ENCODE measurements around the gene DIRAS3. TPM values are rescaled to one million over a fixed set of nuclear protein-coding genes. Genes with fewer than 3 reads are reported as not detected.
"Not testable (repeated sequence)": the region's sequence is repeated elsewhere in the genome, so short reads cannot be mapped to it uniquely, and the experiment has no call there.

Gene DIRAS3
- total RNA-seq, 2 donors from 2014 or later: 1.6 to 4.1 TPM

- intact Hi-C loops (cut with DNase I): no loop called here
Observed at GRCh38 chr1:68036946-68037345, 13.5 kb downstream of the DIRAS3 start.

GRCh38 chr1:68029444-68029843 lies 21.0 kb downstream of the DIRAS3 start:
- intact Hi-C loops (cut with DNase I): no loop called here
- no peak for DNase-seq (ENCODE audit: low spot score)

More at GRCh38 chr1:68036946-68037345, 13.5 kb downstream of the DIRAS3 start:
- no peak for DNase-seq (ENCODE audit: low spot score)

DNA sequence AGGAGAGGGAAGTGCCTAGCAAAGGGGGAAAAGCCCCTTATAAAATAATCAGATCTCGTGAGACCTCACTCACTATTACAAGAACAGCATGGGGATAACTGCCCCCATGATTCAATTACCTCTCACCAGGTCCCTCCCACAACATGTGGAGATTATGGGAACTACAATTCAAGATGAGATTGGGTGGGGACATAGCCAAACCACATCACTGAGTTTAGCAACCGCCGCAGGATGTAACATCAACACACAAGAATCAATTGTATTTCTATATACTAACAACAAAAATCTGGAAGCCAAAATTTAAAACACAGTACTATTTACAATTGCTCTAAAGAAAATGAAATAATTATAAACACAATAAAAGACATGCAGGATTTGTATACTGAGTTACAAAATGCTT lies 21.9 kb downstream of the DIRAS3 start:
- intact Hi-C loops (cut with DNase I): no loop called here
- DNase-seq (ENCODE audit: low spot score): no peak

- intact Hi-C loops (cut with DNase I): no loop called here
Observed at GRCh38 chr1:68024635-68025338, 25.6 kb downstream of the DIRAS3 start.

GRCh38 chr1:68016381-68016780 lies 34.0 kb downstream of the DIRAS3 start:
- intact Hi-C loops (cut with DNase I): no loop called here
- DNase-seq (ENCODE audit: low spot score): no peak

More at GRCh38 chr1:68024635-68025338, 25.6 kb downstream of the DIRAS3 start:
- DNase-seq (ENCODE audit: low spot score): no peak

DNA sequence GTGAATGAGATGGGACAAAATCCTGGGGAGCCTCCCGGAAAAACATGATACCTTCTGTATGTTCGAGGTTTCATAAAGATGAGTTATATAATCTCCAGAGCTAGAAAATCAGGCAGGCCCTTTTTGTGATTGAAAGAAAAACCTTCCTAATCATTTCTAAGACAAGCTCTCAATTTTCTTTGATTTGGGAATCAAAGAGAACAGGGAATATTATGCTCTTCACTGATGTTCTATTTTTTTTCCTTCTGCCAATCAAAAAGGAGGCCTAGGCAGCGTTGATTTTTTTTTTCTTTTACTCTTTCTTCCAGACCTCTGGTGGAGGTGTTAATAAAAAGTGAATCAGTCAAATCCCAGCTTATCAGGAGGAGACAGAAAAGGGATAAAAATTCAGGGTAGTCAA lies 34.5 kb downstream of the DIRAS3 start:
- no peak for DNase-seq (ENCODE audit: low spot score)
- intact Hi-C loops (cut with DNase I): no loop called here

GRCh38 chr1:68015369-68015768 lies 35.1 kb downstream of the DIRAS3 start:
- intact Hi-C loops (cut with DNase I): no loop called here
- no peak for DNase-seq (ENCODE audit: low spot score)

GRCh38 chr1:68013351-68013750 lies 37.1 kb downstream of the DIRAS3 start:
- intact Hi-C loops (cut with DNase I): no loop called here
- DNase-seq (ENCODE audit: low spot score): no peak

GRCh38 chr1:68011657-68012375 lies 38.6 kb downstream of the DIRAS3 start:
- intact Hi-C loops (cut with DNase I): no loop called here

DNA sequence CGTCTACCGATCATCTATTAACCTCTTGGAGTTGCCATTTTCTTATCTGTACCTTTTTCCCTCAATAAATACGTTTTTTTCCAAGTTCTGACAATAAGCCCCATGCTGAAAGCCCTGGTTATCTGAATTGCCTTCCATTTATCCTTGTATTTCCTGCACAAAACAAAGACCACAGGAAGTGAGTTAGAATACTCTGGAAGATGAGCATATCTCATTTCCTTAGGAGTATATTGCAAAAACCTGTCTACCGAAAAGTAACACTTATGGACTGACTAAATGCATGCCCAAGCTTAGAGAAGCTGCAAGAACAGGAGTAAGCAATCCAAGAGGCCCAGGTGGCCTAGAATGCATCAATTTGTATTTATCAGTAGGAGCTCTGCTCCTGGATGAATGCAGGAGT lies 39.9 kb downstream of the DIRAS3 start:
- intact Hi-C loops (cut with DNase I): no loop called here
- no peak for DNase-seq (ENCODE audit: low spot score)

More at GRCh38 chr1:68011657-68012375, 38.6 kb downstream of the DIRAS3 start:
- DNase-seq (ENCODE audit: low spot score): no peak

GRCh38 chr1:68010090-68010489 lies 40.3 kb downstream of the DIRAS3 start:
- no peak for DNase-seq (ENCODE audit: low spot score)
- intact Hi-C loops (cut with DNase I): no loop called here

DNA sequence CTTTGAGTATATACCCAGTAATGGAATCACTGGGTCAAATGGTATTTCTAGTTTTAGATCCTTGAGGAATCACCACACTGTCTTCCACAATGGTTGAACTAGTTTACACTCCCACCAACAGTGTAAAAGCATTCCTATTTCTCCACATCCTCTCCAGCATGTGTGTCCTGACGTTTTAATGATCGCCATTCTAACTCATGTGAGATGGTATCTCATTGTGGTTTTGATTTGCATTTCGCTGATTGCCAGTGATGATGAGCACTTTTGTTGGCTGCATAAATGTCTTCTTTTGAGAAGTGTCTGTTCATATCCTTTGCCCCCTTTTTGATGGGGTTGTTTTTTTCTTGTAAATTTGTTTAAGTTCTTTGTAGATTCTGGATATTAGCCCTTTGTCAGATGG lies 46.8 kb downstream of the DIRAS3 start:
- DNase-seq (ENCODE audit: low spot score): not testable (repeated sequence)
- intact Hi-C loops (cut with DNase I): loop anchor here in 1 of 2 donors (10.0 kb wide), 1 partner anchor 331 kb away; no protein-coding TSS in a partner anchor

DNA sequence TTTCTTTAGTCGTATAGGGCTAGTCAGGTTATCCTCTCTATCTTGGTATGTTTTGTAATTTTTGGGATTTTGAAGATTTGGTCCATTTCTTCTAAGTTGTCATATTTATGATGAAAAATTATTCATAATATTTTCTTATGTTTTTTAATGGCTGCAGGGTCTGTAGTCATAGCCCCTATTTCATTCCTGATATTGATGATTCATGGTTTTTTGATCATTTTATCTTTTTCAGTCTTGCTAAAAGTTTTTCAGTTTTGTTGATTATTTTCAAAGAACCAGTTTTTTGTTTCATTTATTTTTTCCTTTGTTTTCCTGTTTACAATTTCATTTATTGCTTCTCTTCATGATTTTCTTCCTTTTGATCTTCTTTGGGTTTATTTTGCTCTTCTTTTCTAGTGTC lies 50.2 kb downstream of the DIRAS3 start:
- DNase-seq (ENCODE audit: low spot score): no peak
- intact Hi-C loops (cut with DNase I): loop anchor here in 1 of 2 donors (10.0 kb wide), 1 partner anchor 335 kb away; no protein-coding TSS in a partner anchor

DNA sequence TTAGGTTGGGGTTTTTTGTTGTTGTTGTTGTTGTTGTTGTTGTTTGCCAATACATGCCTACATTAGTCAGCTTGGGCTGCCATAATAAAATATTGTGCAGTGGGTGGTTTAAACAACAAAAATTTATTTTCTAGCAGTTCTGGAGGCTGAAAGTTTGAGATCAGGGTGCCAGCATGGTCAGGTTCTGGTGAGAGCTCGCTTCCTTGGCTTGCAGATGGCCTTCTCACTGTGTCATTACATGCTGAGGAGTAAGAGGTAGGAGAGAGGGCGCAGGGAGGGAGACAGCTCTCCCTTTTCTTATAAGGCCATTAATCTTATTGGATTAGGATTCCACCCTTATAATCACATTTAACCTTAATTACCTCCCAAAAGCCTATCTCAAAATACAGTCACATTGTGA lies 52.7 kb downstream of the DIRAS3 start:
- intact Hi-C loops (cut with DNase I): no loop called here
- DNase-seq (ENCODE audit: low spot score): no peak

Other genes with a start within 250 kb of the DIRAS3 start
- 100 to 1,000 TPM; 165 to 166 TPM for gene GNG12, start 217.2 kb downstream of the DIRAS3 start, total RNA-seq
- gene WLS, start 181.9 kb upstream of the DIRAS3 start, total RNA-seq: 10 to 100 TPM; 53.3 to 83.6 TPM

Measured in posterior vena cava (tissue), 2 donors.